Fibroblast of lung (primary cell): ENCODE results near the gene ZCCHC17. TPM values are rescaled to one million over a fixed set of nuclear protein-coding genes. Genes with fewer than 3 reads are reported as not detected.

Experiments used
- DNase-seq, 2 donors: peaks; one replicate each; pipeline versions ENCODE4 v3.0.0 to v3.0.0-alpha.2; 2010; ENCODE audit warnings: low read depth in 2 of 2
- H2AFZ ChIP-seq: 2 replicates; pipeline ENCODE4 v1.5.1; 2012; ENCODE audit warnings: low read length, control low read depth, inconsistent platforms
- H3K27ac ChIP-seq: 2 replicates; pipeline ENCODE4 v1.5.1; 2011; ENCODE audit warnings: low read length, control low read depth; ENCODE audit not compliant: insufficient read depth
- H3K27me3 ChIP-seq: 2 replicates; pipeline ENCODE4 v1.5.1; 2011; ENCODE audit warnings: mild to moderate bottlenecking, low read length; ENCODE audit not compliant: control insufficient read depth, insufficient read depth
- H3K36me3 ChIP-seq: 2 replicates; pipeline ENCODE4 v1.5.1; 2011; ENCODE audit warnings: low read length; ENCODE audit not compliant: control insufficient read depth, insufficient read depth
- H3K4me1 ChIP-seq: 2 replicates; pipeline ENCODE4 v1.5.1; 2011; ENCODE audit warnings: low read length; ENCODE audit not compliant: control insufficient read depth, insufficient read depth; ENCODE audit errors: extremely low read depth
- H3K4me2 ChIP-seq: 2 replicates; pipeline ENCODE4 v1.5.1; 2011; ENCODE audit warnings: low read length, control low read depth; ENCODE audit not compliant: insufficient read depth; ENCODE audit errors: extremely low read depth
- H3K4me3 ChIP-seq, 4 experiments: fragments of 200-600 bp in 1 of 4; sonication (generic) in 1 of 4; replicated peaks in 1 of 4; 2 replicates each; pipeline ENCODE4 v1.5.1; 2011 to 2016; ENCODE audit warnings: low read length in 4 of 4, low read depth in 3 of 4, mild to moderate bottlenecking in 3 of 4, control low read depth in 2 of 4, inconsistent platforms in 1 of 4, mixed read lengths in 1 of 4; ENCODE audit not compliant: insufficient read depth in 1 of 4; ENCODE audit errors: control extremely low read depth in 1 of 4
- H3K79me2 ChIP-seq: 2 replicates; pipeline ENCODE4 v1.5.1; 2012; ENCODE audit warnings: mild to moderate bottlenecking, low read length, inconsistent platforms; ENCODE audit not compliant: control insufficient read depth, insufficient read depth
- H3K9ac ChIP-seq: 2 replicates; pipeline ENCODE4 v1.5.1; 2011; ENCODE audit warnings: mild to moderate bottlenecking, low read length, control low read depth; ENCODE audit not compliant: insufficient read depth
- H3K9me3 ChIP-seq: 2 replicates; pipeline ENCODE4 v1.5.1; 2012; ENCODE audit warnings: low read depth, low read length; ENCODE audit not compliant: control insufficient read depth, insufficient read depth
- H4K20me1 ChIP-seq: 2 replicates; pipeline ENCODE4 v1.5.1; 2011; ENCODE audit warnings: low read length; ENCODE audit not compliant: control insufficient read depth, insufficient read depth; ENCODE audit errors: extremely low read depth
- EZH2 ChIP-seq: IDR thresholded peaks from 2 replicates; pipeline ENCODE4 v1.5.1; 2012; ENCODE audit warnings: low read length, control low read depth, mild to moderate bottlenecking; ENCODE audit errors: missing control alignments
- polyA plus RNA-seq, 2 donors: library from polyadenylated mRNA; depleted of rRNA in 1 of 2; stranded (reverse) in 1 of 2; unstranded in 1 of 2; fragments of >200 nt; gene quantifications; 2 replicates each; pipeline ENCODE4 v1.2.1, GENCODE V29; 2011 to 2012; ENCODE audit warnings: missing spikeins in 1 of 2
- total RNA-seq: library from RNA; depleted of rRNA; stranded (reverse); fragments of >200 nt; gene quantifications from 2 replicates; pipeline ENCODE4 v1.2.1, GENCODE V29; 2014
- TF ChIP-seq, protein P1 (sequence below), 2 donors: IDR thresholded peaks in 1 of 2; conservative IDR thresholded peaks in 1 of 2; 1 replicate in 1 of 2; 2 replicates in 1 of 2; pipeline ENCODE4 v1.5.1; 2011 to 2012; ENCODE audit warnings: low read length in 2 of 2, control low read depth in 1 of 2, inconsistent platforms in 1 of 2, low read depth in 1 of 2, mild to moderate bottlenecking in 1 of 2

Gene ZCCHC17
- total and polyA plus RNA-seq, 2 donors (not counting 1 experiment from before 2014, with no cell fraction given): 34.0 to 62.3 TPM

DNA sequence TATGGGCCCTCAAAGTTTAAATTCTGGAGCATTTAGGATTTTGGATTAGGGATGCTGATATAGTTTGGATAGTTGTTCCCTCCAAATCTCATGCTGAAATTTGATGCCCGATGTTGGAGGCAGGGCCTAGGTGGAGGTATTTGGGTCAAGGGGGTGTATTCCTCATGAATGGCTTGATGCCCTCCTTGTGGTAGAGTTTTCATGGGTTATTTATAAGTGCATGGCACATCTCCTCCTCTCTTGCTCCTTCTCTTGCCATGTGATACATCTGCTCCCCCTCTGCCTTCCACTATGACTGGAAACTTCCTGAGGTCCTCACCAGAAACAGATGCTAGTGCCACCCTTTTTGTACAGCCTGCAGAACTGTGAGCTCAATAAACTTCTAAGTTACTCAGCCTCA is 39.6 kb upstream of the ZCCHC17 start:
- no peak overlapping the region for H3K9ac ChIP-seq
- TF ChIP-seq, protein P1, sequence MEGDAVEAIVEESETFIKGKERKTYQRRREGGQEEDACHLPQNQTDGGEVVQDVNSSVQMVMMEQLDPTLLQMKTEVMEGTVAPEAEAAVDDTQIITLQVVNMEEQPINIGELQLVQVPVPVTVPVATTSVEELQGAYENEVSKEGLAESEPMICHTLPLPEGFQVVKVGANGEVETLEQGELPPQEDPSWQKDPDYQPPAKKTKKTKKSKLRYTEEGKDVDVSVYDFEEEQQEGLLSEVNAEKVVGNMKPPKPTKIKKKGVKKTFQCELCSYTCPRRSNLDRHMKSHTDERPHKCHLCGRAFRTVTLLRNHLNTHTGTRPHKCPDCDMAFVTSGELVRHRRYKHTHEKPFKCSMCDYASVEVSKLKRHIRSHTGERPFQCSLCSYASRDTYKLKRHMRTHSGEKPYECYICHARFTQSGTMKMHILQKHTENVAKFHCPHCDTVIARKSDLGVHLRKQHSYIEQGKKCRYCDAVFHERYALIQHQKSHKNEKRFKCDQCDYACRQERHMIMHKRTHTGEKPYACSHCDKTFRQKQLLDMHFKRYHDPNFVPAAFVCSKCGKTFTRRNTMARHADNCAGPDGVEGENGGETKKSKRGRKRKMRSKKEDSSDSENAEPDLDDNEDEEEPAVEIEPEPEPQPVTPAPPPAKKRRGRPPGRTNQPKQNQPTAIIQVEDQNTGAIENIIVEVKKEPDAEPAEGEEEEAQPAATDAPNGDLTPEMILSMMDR (conservative IDR thresholded peaks at IDR 0.05 in 1 of 2, IDR thresholded peaks at IDR 0.05 in 1 of 2; ENCODE audit: low read depth in 1 of 2, low read length in 2 of 2): no peak
- TF ChIP-seq EZH2: no peak
- H3K9me3 ChIP-seq: no peaks in the 10 kb centered on the region
- no peaks in the 10 kb centered on the region for H3K4me1 ChIP-seq
- no peak overlapping the region for H3K4me3 ChIP-seq
- H3K36me3 ChIP-seq: peaks cover 3% of the 10 kb centered on the region
- H3K4me2 ChIP-seq: no peak overlapping the region
- no peak overlapping the region for H2AFZ ChIP-seq
- no peaks in the 10 kb centered on the region for H4K20me1 ChIP-seq
- no peaks in the 10 kb centered on the region for H3K27me3 ChIP-seq
- no peaks in the 10 kb centered on the region for H3K79me2 ChIP-seq
- no peak for DNase-seq
- H3K27ac ChIP-seq: no peak overlapping the region

DNA sequence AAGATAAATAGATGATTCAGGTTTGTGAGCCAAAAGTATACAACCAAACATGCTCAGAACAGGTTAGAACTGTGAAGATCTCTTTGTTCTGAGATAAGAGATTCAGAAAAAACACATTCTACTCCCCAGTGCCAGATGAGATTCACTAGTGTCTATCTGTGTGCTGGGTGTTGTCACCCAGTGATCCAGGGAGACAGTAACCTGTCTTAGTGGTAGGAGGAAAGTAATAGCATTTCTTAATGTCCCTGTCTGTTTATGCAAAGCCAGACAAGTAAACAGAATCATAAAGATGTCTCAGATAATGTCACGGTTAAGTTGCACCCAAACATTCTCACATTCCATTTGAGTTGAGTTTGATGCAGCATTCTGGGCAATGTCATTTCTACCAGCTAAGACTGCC is 38.3 kb upstream of the ZCCHC17 start:
- H3K9me3 ChIP-seq: no peaks in the 10 kb centered on the region
- no peaks in the 10 kb centered on the region for H3K79me2 ChIP-seq
- H3K4me3 ChIP-seq: no peak overlapping the region
- H3K27ac ChIP-seq: no peak overlapping the region
- no peaks in the 10 kb centered on the region for H4K20me1 ChIP-seq
- H3K36me3 ChIP-seq: peaks cover 3% of the 10 kb centered on the region
- TF ChIP-seq, protein P1 (conservative IDR thresholded peaks at IDR 0.05 in 1 of 2, IDR thresholded peaks at IDR 0.05 in 1 of 2; ENCODE audit: low read depth in 1 of 2, low read length in 2 of 2): no peak
- TF ChIP-seq EZH2: no peak
- DNase-seq: no peak
- H3K4me2 ChIP-seq: no peak overlapping the region
- H2AFZ ChIP-seq: no peak overlapping the region
- no peaks in the 10 kb centered on the region for H3K27me3 ChIP-seq
- H3K4me1 ChIP-seq: no peaks in the 10 kb centered on the region
- H3K9ac ChIP-seq: no peak overlapping the region

DNA sequence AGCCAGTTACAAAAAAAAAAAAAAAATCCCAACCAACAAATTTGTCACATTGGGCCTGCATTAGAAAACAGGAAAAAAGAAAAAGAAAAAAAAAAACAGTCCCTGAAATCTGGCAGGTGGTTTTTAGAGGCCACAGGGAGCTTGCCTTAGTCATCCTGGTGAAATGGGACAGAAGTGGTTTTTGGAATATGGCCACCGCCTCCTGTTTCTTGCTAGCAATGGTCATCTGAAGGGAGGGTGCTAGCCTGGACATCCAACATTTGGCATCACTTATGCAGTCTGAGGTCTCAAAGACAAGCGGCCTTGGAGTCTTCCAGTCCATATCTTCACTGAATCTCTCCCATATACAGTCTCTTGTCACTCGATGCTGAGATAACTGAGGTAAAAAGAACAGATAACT is 37.1 kb upstream of the ZCCHC17 start:
- Histone ChIP-seq H3K27me3 (no peaks in the 10 kb centered on the region), H3K9me3 (no peaks in the 10 kb centered on the region), H3K4me3 (no peak overlapping the region), H3K79me2 (no peaks in the 10 kb centered on the region), H2AFZ (no peak overlapping the region), H3K9ac (no peak overlapping the region), H3K4me2 (no peak overlapping the region), H3K27ac (no peak overlapping the region), H3K36me3 (peaks cover 3% of the 10 kb centered on the region), H4K20me1 (no peaks in the 10 kb centered on the region), H3K4me1 (no peaks in the 10 kb centered on the region)
- TF ChIP-seq EZH2: no peak
- TF ChIP-seq, protein P1 (conservative IDR thresholded peaks at IDR 0.05 in 1 of 2, IDR thresholded peaks at IDR 0.05 in 1 of 2; ENCODE audit: low read depth in 1 of 2, low read length in 2 of 2): no peak
- peak in 1 of 2 donors; percentile 3 for DNase-seq
